NCI-H510A treated with DMSO at 0.1 percent for 48 hours (cell line): ENCODE results near the gene TLE3.
A peak's percentile ranks its signal among the peaks of the same experiment; 100 is the strongest.

ENCODE experiments used
- DNase-seq: peaks from one replicate; lab custom pipeline; 2025; lab: John Stamatoyannopoulos, UW

Gene TLE3

GRCh38 chr15:70063261-70063925 lies 34.3 kb downstream of the TLE3 start:
- DNase-seq = no peak

GRCh38 chr15:70062321-70062956 lies 35.3 kb downstream of the TLE3 start:
- DNase-seq = peak; percentile 86

GRCh38 chr15:70061696-70062270 lies 35.9 kb downstream of the TLE3 start:
- no peak for DNase-seq

GRCh38 chr15:70060993-70061305 lies 36.8 kb downstream of the TLE3 start:
- DNase-seq = no peak

- DNase-seq = no peak
Observed at GRCh38 chr15:70060214-70060992, 37.3 kb downstream of the TLE3 start.

- DNase-seq = no peak
Observed at GRCh38 chr15:70059476-70060213, 38.1 kb downstream of the TLE3 start.

GRCh38 chr15:70058642-70059360 lies 38.9 kb downstream of the TLE3 start:
- DNase-seq = no peak

GRCh38 chr15:70057931-70058641 lies 39.6 kb downstream of the TLE3 start:
- no peak for DNase-seq

GRCh38 chr15:70056091-70056680 lies 41.5 kb downstream of the TLE3 start:
- DNase-seq = no peak

GRCh38 chr15:70055601-70056051 lies 42.1 kb downstream of the TLE3 start:
- no peak for DNase-seq

- DNase-seq = no peak
Observed at GRCh38 chr15:70054884-70055387, 42.8 kb downstream of the TLE3 start.

- DNase-seq = no peak
Observed at GRCh38 chr15:70054366-70054765, 43.4 kb downstream of the TLE3 start.

- DNase-seq = no peak
Observed at GRCh38 chr15:70053716-70054229, 43.9 kb downstream of the TLE3 start.

GRCh38 chr15:70053001-70053715 lies 44.6 kb downstream of the TLE3 start:
- no peak for DNase-seq

GRCh38 chr15:70051948-70052633 lies 45.6 kb downstream of the TLE3 start:
- no peak for DNase-seq

- no peak for DNase-seq
Observed at GRCh38 chr15:70050970-70051369, 46.7 kb downstream of the TLE3 start.

- no peak for DNase-seq
Observed at GRCh38 chr15:70050441-70050840, 47.3 kb downstream of the TLE3 start.

GRCh38 chr15:70049701-70050301 lies 47.9 kb downstream of the TLE3 start:
- DNase-seq = no peak
